SK-N-SH (cell line): Measurements from ENCODE around the gene KRTAP10-1.

ENCODE experiments used
- EP300 ChIP-seq, 2 experiments: IDR thresholded peaks; 2 replicates each; pipeline versions ENCODE4 v1.4.0 to v1.6.1; 2012; ENCODE audit warnings: borderline replicate concordance in 1 of 2, low read depth in 1 of 2, low read length in 1 of 2
- POLR2AphosphoS5 ChIP-seq: IDR thresholded peaks from 2 replicates; pipeline ENCODE4 v1.6.1; 2012; ENCODE audit warnings: low read depth, low read length
- RFX5 ChIP-seq: IDR thresholded peaks from 2 replicates; pipeline ENCODE4 v1.6.1; 2012; ENCODE audit warnings: mild to moderate bottlenecking, improper control_type of control experiment, low read length
- TF ChIP-seq, protein P1 (sequence below): IDR thresholded peaks from 2 replicates; pipeline ENCODE4 v1.4.0; 2012; ENCODE audit warnings: low read depth, borderline replicate concordance
- TF ChIP-seq, protein P2 (sequence below): fragments of 200-600 bp; sonication (generic); IDR thresholded peaks from 2 replicates; pipeline ENCODE4 v1.6.1; 2017; ENCODE audit warnings: antibody characterized with exemption, mild to moderate bottlenecking, moderate library complexity
- TF ChIP-seq, protein P3 (sequence below): IDR thresholded peaks from 2 replicates; pipeline ENCODE4; 2012

DNA sequence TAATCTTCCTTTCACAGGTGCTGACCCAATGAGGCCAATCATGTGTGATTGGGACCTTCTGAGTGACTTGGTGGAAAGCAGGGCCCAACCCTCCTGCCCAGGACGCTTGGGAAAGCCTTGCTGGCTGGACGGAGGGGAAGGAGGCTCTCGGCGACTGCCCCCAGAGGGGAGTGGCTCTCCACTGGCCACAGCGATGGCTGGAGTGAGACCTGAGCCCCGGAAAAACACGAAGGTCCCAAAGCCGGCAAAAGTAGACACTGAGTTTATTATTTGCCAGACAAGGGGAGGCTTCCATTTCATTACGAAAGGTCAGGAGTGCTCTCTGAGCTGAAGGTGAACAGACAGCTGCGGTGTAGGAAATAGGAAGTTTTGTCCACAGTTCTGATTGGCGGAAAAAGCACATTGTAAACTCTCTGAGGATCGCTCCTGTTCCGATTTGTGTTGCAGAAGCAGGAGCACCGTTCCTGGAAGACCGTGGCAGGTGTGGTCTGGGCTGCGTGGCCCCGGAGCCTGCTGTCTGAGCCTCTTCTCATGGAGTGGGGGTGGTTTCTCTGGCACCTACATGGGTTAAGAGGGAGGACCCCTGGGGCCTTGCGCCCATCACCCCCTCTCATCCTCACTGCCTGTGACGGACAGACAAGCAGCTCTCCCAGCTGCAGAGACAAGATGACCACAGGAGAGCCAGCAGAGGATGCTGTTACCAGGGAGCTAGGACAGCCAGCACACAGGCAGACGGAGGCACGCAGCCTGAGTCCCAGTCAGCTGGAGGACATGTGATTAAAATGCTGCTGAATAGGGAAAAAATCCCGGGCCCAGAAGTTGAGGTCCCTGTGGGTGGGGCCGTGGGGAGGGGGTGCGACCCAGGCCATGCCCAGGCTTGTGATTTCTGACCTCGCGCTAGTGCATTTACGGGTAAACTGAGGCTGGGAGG, 41.5 kb downstream of the KRTAP10-1 start:
- TF ChIP-seq, protein P1, sequence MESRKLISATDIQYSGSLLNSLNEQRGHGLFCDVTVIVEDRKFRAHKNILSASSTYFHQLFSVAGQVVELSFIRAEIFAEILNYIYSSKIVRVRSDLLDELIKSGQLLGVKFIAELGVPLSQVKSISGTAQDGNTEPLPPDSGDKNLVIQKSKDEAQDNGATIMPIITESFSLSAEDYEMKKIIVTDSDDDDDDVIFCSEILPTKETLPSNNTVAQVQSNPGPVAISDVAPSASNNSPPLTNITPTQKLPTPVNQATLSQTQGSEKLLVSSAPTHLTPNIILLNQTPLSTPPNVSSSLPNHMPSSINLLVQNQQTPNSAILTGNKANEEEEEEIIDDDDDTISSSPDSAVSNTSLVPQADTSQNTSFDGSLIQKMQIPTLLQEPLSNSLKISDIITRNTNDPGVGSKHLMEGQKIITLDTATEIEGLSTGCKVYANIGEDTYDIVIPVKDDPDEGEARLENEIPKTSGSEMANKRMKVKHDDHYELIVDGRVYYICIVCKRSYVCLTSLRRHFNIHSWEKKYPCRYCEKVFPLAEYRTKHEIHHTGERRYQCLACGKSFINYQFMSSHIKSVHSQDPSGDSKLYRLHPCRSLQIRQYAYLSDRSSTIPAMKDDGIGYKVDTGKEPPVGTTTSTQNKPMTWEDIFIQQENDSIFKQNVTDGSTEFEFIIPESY, result no peak
- TF ChIP-seq, protein P2, sequence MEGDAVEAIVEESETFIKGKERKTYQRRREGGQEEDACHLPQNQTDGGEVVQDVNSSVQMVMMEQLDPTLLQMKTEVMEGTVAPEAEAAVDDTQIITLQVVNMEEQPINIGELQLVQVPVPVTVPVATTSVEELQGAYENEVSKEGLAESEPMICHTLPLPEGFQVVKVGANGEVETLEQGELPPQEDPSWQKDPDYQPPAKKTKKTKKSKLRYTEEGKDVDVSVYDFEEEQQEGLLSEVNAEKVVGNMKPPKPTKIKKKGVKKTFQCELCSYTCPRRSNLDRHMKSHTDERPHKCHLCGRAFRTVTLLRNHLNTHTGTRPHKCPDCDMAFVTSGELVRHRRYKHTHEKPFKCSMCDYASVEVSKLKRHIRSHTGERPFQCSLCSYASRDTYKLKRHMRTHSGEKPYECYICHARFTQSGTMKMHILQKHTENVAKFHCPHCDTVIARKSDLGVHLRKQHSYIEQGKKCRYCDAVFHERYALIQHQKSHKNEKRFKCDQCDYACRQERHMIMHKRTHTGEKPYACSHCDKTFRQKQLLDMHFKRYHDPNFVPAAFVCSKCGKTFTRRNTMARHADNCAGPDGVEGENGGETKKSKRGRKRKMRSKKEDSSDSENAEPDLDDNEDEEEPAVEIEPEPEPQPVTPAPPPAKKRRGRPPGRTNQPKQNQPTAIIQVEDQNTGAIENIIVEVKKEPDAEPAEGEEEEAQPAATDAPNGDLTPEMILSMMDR, result no peak
- TF ChIP-seq RFX5 (no peak), POLR2AphosphoS5 (no peak), EP300 (IDR thresholded peaks at IDR 0.05; ENCODE audit: borderline replicate concordance in 1 of 2, low read depth in 1 of 2, low read length in 1 of 2) (no peak)
- TF ChIP-seq, protein P3, sequence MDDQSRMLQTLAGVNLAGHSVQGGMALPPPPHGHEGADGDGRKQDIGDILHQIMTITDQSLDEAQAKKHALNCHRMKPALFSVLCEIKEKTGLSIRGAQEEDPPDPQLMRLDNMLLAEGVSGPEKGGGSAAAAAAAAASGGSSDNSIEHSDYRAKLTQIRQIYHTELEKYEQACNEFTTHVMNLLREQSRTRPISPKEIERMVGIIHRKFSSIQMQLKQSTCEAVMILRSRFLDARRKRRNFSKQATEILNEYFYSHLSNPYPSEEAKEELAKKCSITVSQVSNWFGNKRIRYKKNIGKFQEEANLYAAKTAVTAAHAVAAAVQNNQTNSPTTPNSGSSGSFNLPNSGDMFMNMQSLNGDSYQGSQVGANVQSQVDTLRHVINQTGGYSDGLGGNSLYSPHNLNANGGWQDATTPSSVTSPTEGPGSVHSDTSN, result no peak
